IgD-negative memory B cell (primary cell): ENCODE measurements around the gene UBL3. TPM values are rescaled to one million over a fixed set of nuclear protein-coding genes. Genes with fewer than 3 reads are reported as not detected.

ENCODE experiments used
- H3K27ac Mint-ChIP-seq, 3 donors: one replicate each; pipeline ENCODE4 v1.8.0; 2020 to 2022; ENCODE audit warnings: mild to moderate bottlenecking in 3 of 3, mixed read lengths in 3 of 3, moderate library complexity in 1 of 3
- H3K27me3 Mint-ChIP-seq: one replicate; pipeline ENCODE4 v1.8.0; 2021; ENCODE audit warnings: mixed read lengths
- H3K36me3 Mint-ChIP-seq: one replicate; pipeline ENCODE4 v1.8.0; 2020; ENCODE audit warnings: mild to moderate bottlenecking, mixed read lengths
- H3K4me1 Mint-ChIP-seq, 3 donors: one replicate each; pipeline ENCODE4 v1.8.0; 2020 to 2022; ENCODE audit warnings: mixed read lengths in 3 of 3, mild to moderate bottlenecking in 1 of 3
- H3K4me3 Mint-ChIP-seq, 4 donors: one replicate each; pipeline ENCODE4 v1.8.0; 2020 to 2022; ENCODE audit warnings: mild to moderate bottlenecking in 4 of 4, mixed read lengths in 4 of 4, moderate library complexity in 3 of 4
- H3K9me3 Mint-ChIP-seq, 3 donors: one replicate each; pipeline ENCODE4 v1.8.0; 2020 to 2021; ENCODE audit warnings: mixed read lengths in 3 of 3, mild to moderate bottlenecking in 1 of 3
- polyA plus RNA-seq: library from polyadenylated mRNA; unstranded; fragments of 300-500 nt; fragmentation: Illumina TruSeq; gene quantifications from one replicate; pipeline ENCODE4 v1.2.3, GENCODE V29; 2021

UBL3 gene
- polyA plus RNA-seq, 1 donor from 2014 or later: 25.7 TPM

GRCh38 chr13:29745704-29746103 is 104.7 kb downstream of the UBL3 start:
- Mint-ChIP-seq H3K4me3 (no peak overlapping the region), H3K36me3 (no peaks in the 10 kb centered on the region), H3K9me3 (no peaks in the 10 kb centered on the region), H3K27ac (peak overlapping the region in 1 of 3 donors; percentile 52), H3K27me3 (peaks cover 7% of the 10 kb centered on the region), H3K4me1 (peaks cover 2 to 18% (median 17%) of the 10 kb centered on the region in 3 donors)

GRCh38 chr13:29743201-29743786 is 107.1 kb downstream of the UBL3 start:
- Mint-ChIP-seq H3K27ac (no peak overlapping the region), H3K4me3 (no peak overlapping the region), H3K36me3 (no peaks in the 10 kb centered on the region), H3K27me3 (peaks cover 2% of the 10 kb centered on the region), H3K4me1 (peaks cover 2 to 18% (median 17%) of the 10 kb centered on the region in 3 donors), H3K9me3 (no peaks in the 10 kb centered on the region)

- Mint-ChIP-seq H3K27ac (no peak overlapping the region), H3K27me3 (peaks cover 3% of the 10 kb centered on the region), H3K4me1 (peaks cover 0 to 18% (median 17%) of the 10 kb centered on the region in 3 donors), H3K36me3 (no peaks in the 10 kb centered on the region), H3K4me3 (no peak overlapping the region), H3K9me3 (no peaks in the 10 kb centered on the region)
These were observed 109.5 kb downstream of the UBL3 start for GRCh38 chr13:29740961-29741360.

- H3K27me3 Mint-ChIP-seq: peaks cover 17% of the 10 kb centered on the region
- peaks cover 0 to 2% (median 0%) of the 10 kb centered on the region in 3 donors for H3K9me3 Mint-ChIP-seq
- H3K36me3 Mint-ChIP-seq: peaks cover 4% of the 10 kb centered on the region
- peaks cover 0 to 8% (median 7%) of the 10 kb centered on the region in 3 donors for H3K4me1 Mint-ChIP-seq
- H3K4me3 Mint-ChIP-seq: no peak overlapping the region
- H3K27ac Mint-ChIP-seq: no peak overlapping the region
These were observed 113.4 kb downstream of the UBL3 start for GRCh38 chr13:29737061-29737460.

GRCh38 chr13:29733147-29733611 is 117.2 kb downstream of the UBL3 start:
- peaks cover 0 to 3% (median 0%) of the 10 kb centered on the region in 3 donors for H3K4me1 Mint-ChIP-seq
- H3K4me3 Mint-ChIP-seq: no peak overlapping the region
- peaks cover 38% of the 10 kb centered on the region for H3K27me3 Mint-ChIP-seq
- no peak overlapping the region for H3K27ac Mint-ChIP-seq
- H3K36me3 Mint-ChIP-seq: peaks cover 4% of the 10 kb centered on the region
- H3K9me3 Mint-ChIP-seq: peaks cover 0 to 2% (median 1%) of the 10 kb centered on the region in 3 donors

- Mint-ChIP-seq H3K36me3 (peaks cover 4% of the 10 kb centered on the region), H3K27me3 (peaks cover 45% of the 10 kb centered on the region), H3K9me3 (peaks cover 6 to 12% (median 8%) of the 10 kb centered on the region in 3 donors), H3K4me1 (peaks cover 0 to 3% (median 0%) of the 10 kb centered on the region in 3 donors), H3K4me3 (no peak overlapping the region), H3K27ac (no peak overlapping the region)
These were observed 120.2 kb downstream of the UBL3 start for GRCh38 chr13:29730253-29730652.

GRCh38 chr13:29722415-29722814 is 128.0 kb downstream of the UBL3 start:
- H3K36me3 Mint-ChIP-seq: no peaks in the 10 kb centered on the region
- H3K27me3 Mint-ChIP-seq: peaks cover 13% of the 10 kb centered on the region
- H3K9me3 Mint-ChIP-seq: peaks cover 8 to 14% (median 8%) of the 10 kb centered on the region in 3 donors
- H3K4me1 Mint-ChIP-seq: peaks cover 0 to 9% (median 0%) of the 10 kb centered on the region in 3 donors
- H3K4me3 Mint-ChIP-seq: peak overlapping the region in 1 of 4 donors; percentile 31
- H3K27ac Mint-ChIP-seq: no peak overlapping the region

GRCh38 chr13:29721766-29722165 is 128.7 kb downstream of the UBL3 start:
- H3K4me1 Mint-ChIP-seq: peaks cover 0 to 9% (median 0%) of the 10 kb centered on the region in 3 donors
- peaks cover 8 to 12% (median 8%) of the 10 kb centered on the region in 3 donors for H3K9me3 Mint-ChIP-seq
- H3K4me3 Mint-ChIP-seq: no peak overlapping the region
- H3K36me3 Mint-ChIP-seq: no peaks in the 10 kb centered on the region
- peaks cover 9% of the 10 kb centered on the region for H3K27me3 Mint-ChIP-seq
- H3K27ac Mint-ChIP-seq: no peak overlapping the region

GRCh38 chr13:29718694-29719093 is 131.7 kb downstream of the UBL3 start:
- Mint-ChIP-seq H3K27ac (no peak overlapping the region), H3K9me3 (peaks cover 0 to 8% (median 3%) of the 10 kb centered on the region in 3 donors), H3K4me3 (no peak overlapping the region), H3K36me3 (no peaks in the 10 kb centered on the region), H3K4me1 (peaks cover 0 to 9% (median 0%) of the 10 kb centered on the region in 3 donors), H3K27me3 (peaks cover 5% of the 10 kb centered on the region)

- no peaks in the 10 kb centered on the region for H3K36me3 Mint-ChIP-seq
- no peak overlapping the region for H3K27ac Mint-ChIP-seq
- H3K27me3 Mint-ChIP-seq: peaks cover 6% of the 10 kb centered on the region
- peaks cover 0 to 9% (median 0%) of the 10 kb centered on the region in 3 donors for H3K9me3 Mint-ChIP-seq
- H3K4me1 Mint-ChIP-seq: peaks cover 0 to 7% (median 0%) of the 10 kb centered on the region in 3 donors
- no peak overlapping the region for H3K4me3 Mint-ChIP-seq
These were observed 133.9 kb downstream of the UBL3 start for GRCh38 chr13:29716493-29716892.
